Measurements from ENCODE around the gene KIF27.

DNA sequence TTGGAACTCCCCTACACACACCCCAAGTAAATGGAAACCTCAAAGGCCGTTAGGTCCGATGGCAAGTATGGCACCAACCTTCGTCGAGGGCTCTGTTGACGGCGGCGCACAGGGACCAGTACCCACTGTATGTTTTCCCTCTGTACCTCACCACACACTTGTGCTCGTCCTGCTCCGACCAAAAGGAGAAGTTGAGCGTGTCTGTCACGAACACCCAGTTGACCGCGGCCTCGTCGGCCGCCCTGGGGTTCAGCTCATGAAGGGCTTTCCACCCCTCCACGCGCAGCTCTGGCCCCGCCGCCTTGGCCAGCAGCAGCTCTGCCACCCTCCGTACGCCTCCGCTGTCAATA lies 34.8 kb upstream of the KIF27 start:
- TF ChIP-seq SPI1 (IDR thresholded peaks at IDR 0.05; ENCODE audit: borderline replicate concordance, insufficient read depth, low read depth, low read length) (no peak), SMC3 (IDR thresholded peaks at IDR 0.05; ENCODE audit: borderline replicate concordance, low read length) (no peak)
- TF ChIP-seq, protein P1, sequence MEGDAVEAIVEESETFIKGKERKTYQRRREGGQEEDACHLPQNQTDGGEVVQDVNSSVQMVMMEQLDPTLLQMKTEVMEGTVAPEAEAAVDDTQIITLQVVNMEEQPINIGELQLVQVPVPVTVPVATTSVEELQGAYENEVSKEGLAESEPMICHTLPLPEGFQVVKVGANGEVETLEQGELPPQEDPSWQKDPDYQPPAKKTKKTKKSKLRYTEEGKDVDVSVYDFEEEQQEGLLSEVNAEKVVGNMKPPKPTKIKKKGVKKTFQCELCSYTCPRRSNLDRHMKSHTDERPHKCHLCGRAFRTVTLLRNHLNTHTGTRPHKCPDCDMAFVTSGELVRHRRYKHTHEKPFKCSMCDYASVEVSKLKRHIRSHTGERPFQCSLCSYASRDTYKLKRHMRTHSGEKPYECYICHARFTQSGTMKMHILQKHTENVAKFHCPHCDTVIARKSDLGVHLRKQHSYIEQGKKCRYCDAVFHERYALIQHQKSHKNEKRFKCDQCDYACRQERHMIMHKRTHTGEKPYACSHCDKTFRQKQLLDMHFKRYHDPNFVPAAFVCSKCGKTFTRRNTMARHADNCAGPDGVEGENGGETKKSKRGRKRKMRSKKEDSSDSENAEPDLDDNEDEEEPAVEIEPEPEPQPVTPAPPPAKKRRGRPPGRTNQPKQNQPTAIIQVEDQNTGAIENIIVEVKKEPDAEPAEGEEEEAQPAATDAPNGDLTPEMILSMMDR (IDR thresholded peaks at IDR 0.05 in 2 of 3, conservative IDR thresholded peaks at IDR 0.05 in 1 of 3; ENCODE audit: control insufficient read depth in 2 of 3, extremely low read depth in 1 of 3, insufficient read depth in 1 of 3, low read depth in 3 of 3, low read length in 3 of 3): no peak

All from GM12878 (cell line).